Activated CD4-positive, alpha-beta T cell treated with anti-CD3 and anti-CD28 coated beads, Interleukin-2, amount 50 U/mL, for 16 hours (primary cell): ENCODE results near the gene OASL.
"Not testable (repeated sequence)": the region's sequence is repeated elsewhere in the genome, so short reads cannot be mapped to it uniquely, and the experiment has no call there.

Experiments
- DNase-seq: peaks from one replicate; pipeline ENCODE4 v3.0.0-alpha.2; 2020

OASL gene

GRCh38 chr12:121038861-121039668 is at the start of gene OASL:
Gene OASL (minus strand): TSS chr12:121039246. CDS start chr12:121038971, 275 bp downstream.
- peak; percentile 72 for DNase-seq

DNA sequence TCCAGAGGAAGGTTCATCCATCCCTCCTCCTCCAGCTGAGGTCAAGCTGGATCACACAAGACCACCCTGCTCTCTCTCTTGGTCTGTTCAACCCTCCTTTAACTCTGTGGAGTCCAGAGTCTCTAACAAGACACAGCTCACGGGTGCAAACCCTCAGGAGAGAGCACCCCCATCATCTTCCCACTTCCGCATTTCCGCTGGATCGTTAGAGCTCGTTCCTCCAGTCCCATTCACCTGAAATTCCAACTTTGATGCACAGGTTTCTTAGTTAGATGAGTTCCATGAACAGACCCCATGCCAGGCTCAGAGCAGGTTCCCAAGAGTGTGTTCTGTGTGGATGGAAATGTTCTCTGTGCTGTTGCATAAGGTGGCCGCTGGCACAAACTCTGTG is 49.1 kb upstream of the OASL start:
- DNase-seq: no peak

DNA sequence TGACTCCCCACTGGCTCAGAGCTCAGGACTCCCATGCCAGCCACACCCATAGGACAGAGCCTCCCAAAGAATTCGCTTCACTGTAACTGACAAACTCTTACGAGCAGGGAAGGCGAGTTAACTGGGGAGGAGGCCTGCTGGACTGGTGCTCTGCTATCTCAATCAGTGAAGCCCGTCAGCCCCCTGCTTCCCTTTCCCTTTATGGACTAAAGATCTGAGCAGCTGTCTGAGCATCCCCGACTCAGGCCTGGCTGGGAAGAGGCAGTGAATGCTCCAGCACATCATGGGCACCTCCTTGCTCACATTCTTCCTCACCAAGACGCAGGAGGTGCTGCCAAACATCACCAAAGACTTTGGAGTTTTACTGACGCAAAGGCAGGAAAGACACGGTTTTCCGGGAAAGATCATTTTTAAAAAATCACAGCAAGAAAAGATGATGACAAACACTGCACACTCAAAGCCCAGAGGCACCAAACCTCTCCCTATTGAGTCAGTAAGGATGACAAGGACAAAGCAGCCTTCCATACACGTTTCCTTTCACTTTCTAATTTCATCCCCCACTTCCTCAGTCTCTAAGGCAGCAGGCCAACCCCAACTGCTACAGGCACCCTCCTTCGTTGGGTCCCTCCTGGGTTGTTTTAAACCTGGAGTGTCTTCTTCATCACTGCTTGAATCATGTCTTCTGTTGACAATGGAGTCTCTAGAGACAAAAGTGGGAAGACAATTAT is 48.6 kb upstream of the OASL start:
- DNase-seq: peak; percentile 6

- DNase-seq: no peak
Observed at GRCh38 chr12:121086781-121087295, 47.8 kb upstream of the OASL start.

DNA sequence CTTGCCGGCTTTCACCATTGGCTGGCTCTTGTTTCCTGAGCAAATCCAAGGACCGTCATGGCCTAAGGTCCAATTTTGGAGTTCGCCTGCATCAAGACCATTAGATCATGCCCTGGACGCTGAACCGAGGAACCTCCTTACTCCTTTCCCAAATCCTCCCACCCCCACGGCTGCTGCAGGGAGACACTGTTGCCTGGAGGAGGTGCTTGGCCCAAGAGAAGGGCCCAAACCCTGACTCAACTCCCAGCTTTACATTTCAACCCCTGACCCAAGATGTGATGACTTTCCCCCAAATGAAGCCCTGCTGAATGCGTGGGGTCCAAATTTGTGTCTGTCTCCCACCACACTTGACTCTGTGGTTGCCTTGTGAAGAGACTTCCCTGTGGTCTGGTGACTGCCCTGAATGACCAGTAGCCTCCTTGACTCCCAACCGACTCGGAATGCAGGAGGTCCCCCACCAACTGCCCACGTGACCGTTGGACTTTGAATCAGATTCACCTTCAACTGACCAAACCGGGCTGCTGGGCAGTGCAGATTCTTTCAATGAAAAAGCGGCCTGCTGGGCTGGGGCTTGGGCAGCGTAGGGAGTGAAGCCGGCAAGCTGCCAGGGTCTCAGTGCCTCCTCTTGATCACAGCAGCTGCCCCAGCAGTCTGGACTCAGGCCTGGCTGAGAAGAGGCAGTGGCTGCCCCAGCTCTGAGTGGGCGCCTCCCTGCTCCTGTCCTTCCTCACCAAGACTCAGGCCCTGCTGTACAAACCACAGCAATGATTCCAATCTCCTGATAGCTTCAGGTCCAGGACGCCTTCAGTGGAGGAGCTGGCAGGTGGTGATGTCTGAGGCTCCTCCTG is 46.7 kb upstream of the OASL start:
- DNase-seq: no peak

DNA sequence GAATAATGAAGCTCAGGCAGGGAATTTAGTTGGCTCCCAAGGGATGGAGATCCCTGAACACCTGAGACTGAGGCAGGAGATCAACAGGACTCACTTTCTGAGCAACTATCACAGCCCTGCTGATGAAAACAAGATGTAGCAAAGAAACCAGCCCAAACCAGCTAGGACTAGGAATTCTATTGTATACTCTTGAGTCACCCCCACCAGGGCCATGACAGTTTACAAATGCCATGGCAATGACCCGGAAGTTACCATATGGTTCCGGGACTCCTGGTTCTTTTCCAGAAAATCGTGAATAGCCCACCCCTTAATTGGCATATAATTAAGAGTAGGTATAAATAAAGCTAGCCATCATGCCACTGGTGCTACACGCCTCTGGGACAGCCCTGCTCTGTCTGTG is 46.0 kb upstream of the OASL start:
- no peak for DNase-seq

GRCh38 chr12:121084229-121084628 is 45.2 kb upstream of the OASL start:
- no peak for DNase-seq

GRCh38 chr12:121080909-121081308 is 41.9 kb upstream of the OASL start:
- DNase-seq: no peak

DNA sequence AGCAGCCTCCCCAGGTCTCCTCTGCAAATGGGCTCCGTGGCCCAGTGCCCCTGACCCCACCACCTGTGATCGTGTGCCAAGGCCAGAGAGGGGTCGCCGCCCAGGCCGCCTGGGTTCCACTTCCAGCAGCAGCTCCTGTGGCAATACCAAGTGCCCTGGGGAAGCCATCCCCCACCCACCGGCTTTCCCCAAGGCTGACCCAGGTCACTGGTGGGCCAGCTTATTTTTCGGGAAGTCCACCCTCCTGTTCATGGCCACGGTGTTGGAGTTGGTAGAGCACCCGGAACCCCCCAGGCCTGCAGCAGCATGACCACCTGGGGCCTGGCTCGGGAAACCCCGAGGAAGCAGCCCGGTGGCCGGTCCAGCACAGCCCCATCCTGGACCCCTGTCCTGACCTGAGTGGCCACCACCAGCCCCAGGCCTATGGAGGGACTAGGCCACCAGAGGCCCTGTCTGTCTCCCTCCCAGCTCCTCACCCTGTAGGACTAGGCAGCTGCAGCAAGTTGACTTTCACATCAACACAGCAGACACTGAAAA is 40.8 kb upstream of the OASL start:
- DNase-seq: no peak

DNA sequence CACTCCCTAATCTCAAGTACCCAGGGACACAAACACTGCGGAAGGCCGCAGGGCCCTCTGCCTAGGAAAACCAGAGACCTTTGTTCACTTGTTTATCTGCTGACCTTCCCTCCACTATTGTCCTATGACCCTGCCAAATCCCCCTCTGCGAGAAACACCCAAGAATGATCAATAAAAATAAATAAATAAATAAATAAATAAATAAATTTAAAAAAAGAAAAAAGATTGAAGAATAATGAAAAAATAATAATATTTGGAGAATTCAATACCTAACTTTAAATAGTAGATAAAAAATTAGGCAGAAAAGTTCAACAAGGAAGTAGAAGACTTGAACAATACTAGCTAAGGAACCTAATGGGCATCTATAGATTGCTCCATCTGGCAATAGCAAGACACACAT is 38.4 kb upstream of the OASL start:
- DNase-seq: not testable (repeated sequence)

DNA sequence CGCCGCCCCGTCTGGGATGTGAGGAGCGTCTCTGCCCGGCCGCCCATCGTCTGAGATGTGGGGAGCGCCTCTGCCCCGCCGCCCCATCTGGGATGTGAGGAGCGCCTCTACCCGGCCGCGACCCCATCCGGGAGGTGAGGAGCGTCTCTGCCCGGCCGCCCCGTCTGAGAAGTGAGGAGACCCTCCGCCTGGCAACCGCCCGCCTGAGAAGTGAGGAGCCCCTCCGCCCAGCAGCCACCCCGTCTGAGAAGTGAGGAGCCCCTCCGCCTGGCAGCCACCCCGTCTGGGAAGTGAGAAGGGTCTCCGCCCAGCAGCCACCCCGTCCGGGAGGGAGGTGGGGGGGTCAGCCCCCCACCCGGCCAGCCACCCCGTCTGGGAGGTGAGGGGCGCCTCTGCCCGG is 36.9 kb upstream of the OASL start:
- not testable (repeated sequence) for DNase-seq

DNA sequence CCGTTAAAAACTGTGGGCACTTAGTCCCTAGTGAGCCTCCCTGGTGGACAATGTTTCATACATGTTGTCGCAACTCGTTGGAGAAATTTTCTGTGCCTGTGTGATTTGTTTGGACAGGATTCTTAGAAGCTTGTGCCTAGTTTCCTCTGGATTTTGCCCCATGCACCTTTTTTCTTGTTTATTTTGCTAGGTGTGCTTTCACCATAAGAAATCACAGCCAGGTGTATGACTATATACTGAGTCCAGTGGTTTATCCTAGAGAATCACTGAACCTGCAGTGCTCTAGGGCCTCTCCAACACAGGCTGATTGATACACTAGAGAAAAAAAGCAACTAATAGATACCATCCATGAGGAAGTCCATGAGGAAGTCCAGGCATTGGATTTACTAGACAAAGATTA is 33.1 kb upstream of the OASL start:
- DNase-seq: no peak

GRCh38 chr12:121069206-121069605 is 30.2 kb upstream of the OASL start:
- no peak for DNase-seq

DNA sequence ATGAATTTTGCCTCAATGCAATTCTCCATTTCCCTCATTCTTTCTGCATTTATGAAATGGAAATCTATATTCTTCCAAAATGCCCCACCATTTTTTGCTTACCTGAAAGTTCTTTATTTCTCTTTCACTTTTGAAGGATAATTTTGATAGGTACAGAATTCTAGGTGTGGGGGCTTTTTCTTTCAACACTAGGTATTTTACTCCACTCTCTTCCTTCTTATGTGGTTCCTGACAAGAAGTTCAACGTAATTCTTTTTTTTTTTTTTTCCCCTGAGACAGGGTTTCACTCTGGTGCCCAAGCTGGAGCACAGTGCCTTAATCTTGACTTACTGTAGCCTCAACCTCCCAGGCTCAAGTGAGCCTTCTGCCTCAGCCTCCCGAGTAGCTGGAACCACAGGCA is 26.3 kb upstream of the OASL start:
- DNase-seq: no peak

GRCh38 chr12:121064586-121064985 is 25.5 kb upstream of the OASL start:
- not testable (repeated sequence) for DNase-seq

GRCh38 chr12:121064116-121064515 is 25.1 kb upstream of the OASL start:
- DNase-seq: no peak

DNA sequence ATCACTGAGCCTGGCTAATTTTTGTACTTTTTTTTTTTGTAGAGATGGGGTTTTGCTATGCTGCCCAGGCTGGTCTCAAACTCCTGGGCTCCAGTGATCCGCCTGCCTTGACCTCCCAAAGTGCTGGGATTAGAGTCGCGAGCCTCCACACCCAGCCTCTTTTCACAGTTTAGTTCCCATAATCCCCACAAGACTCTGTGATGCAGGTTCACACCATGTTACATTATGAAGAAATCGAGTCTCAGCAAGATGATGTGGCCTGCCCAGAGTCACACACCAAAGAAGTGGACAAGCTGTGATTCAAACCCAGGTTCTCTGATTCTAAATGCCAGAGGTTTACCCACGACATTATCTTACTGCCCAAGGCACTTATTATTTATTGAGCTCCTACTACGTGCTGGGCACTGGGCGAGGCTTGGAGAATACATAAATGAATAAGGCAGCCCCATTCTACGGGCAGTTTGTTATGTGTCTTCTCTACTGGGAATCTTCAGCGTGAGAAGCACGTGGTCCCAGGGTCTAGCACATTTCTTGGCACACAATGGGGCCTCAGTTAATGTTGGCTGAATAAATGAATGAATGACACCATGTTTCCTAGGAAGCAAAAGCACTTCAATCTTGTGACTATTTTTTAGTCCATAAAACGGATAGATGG is 23.5 kb upstream of the OASL start:
- no peak for DNase-seq

GRCh38 chr12:121061831-121062230 is 22.8 kb upstream of the OASL start:
- no peak for DNase-seq

GRCh38 chr12:121060149-121061001 is 21.3 kb upstream of the OASL start:
- DNase-seq: peak; percentile 81

DNA sequence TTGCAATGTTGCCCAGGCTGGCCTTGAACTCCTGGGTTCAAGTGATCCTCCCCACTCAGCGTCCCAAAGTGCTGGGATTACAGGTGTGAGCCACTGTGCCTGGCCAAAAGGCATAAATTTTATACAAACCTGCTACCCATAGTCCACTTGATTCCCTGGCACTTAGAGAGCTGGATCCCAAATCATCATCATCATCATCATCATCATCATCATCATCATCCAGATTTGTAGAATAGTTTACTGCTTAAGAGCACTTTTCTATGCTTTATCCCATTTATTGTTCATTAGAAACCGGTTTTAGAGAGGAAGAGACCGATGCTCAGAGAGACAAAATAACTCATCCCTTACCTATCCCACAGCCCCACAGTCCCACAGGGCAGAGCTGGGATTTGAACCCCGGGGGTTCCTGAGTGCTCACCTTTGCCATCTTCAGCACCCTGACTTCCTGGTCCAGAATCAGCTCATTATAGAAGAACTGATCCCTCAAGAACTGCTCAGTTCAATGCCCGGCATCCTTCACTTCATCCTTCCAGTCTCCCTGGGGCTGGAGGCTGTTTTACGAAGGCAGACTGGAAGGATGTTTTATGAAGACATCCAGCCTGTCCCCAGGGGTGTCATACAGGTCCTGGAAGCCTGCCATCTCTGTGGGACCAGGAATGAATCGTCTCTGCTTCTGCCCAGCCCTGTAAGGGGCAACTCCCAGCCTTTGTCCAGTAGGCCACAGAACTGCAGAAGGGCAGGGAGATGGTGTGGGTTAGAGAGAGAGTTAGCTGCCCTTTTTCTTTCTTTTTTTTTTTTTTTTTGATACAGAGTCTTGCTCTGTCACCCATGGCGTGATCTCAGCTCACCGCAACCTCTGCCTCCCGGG is 20.2 kb upstream of the OASL start:
- no peak for DNase-seq
